ENCODE measurements around the gene PCDH10.

The PCDH10 gene

DNA sequence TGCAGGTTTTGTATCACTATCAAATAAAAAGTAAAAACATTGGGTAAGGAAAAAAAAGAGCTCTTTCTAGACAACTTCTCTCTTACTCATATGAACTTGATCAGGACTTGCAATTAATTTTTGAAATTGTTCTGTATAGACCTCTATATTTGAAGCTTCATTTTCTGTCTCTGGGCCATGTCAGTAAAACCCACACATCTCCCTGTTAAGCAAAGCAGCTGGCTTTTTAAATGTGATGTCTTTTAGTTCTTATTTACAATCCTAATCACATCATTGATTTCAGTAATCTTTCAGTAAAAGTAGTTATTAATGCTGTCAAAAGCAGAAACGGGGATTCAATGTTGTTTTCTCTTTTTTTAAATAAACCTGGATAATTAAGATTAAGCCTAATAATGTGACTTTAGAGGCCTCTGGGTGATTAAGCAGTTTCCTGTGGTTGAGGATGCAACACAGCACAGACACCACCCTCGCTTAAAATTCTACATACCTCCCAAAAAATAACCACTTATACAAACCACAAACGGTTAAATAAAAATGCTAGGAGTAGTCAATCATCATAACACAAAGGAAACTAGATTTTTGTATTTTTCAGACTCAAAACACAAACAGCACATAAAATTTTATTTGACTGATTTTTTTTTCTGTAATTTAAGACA is 5.2 kb upstream of the PCDH10 start:
- no peak overlapping the region for H3K27ac ChIP-seq
- no peak overlapping the region for H3K4me3 ChIP-seq (ENCODE audit: low read depth, low read length)
- H3K27me3 ChIP-seq (ENCODE audit: insufficient read depth, low read depth, severe bottlenecking) = no peaks in the 10 kb centered on the region
- no peaks in the 10 kb centered on the region for H3K9me3 ChIP-seq (ENCODE audit: severe bottlenecking)
- no peak for TF ChIP-seq CTCF (IDR thresholded peaks at IDR 0.05; ENCODE audit: low read depth, low read length)
- no peak for DNase-seq
- no peaks in the 10 kb centered on the region for H3K36me3 ChIP-seq

DNA sequence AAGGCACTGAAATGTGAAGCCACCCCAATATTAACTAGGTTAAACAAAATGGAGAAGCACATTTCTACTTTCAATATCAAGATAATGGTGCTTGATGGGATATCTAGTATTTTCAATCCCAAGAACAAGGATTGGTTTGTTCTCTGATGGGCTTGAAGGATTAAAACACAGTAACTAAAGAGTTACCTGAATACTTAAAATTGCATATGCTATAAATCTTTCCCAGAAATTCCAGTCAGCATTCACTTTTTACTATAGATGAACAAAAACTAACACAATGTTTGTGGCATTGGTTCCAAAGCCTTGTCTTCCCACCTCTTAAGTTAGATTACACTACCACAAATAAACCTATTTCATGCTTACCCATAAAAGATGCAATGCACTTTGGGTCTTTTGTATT is 3.9 kb upstream of the PCDH10 start:
- TF ChIP-seq CTCF (IDR thresholded peaks at IDR 0.05; ENCODE audit: low read depth, low read length) = no peak
- no peak overlapping the region for H3K4me3 ChIP-seq (ENCODE audit: low read depth, low read length)
- H3K27me3 ChIP-seq (ENCODE audit: insufficient read depth, low read depth, severe bottlenecking) = peaks cover 5% of the 10 kb centered on the region
- no peaks in the 10 kb centered on the region for H3K36me3 ChIP-seq
- no peak for DNase-seq
- no peak overlapping the region for H3K27ac ChIP-seq
- no peaks in the 10 kb centered on the region for H3K9me3 ChIP-seq (ENCODE audit: severe bottlenecking)

DNA sequence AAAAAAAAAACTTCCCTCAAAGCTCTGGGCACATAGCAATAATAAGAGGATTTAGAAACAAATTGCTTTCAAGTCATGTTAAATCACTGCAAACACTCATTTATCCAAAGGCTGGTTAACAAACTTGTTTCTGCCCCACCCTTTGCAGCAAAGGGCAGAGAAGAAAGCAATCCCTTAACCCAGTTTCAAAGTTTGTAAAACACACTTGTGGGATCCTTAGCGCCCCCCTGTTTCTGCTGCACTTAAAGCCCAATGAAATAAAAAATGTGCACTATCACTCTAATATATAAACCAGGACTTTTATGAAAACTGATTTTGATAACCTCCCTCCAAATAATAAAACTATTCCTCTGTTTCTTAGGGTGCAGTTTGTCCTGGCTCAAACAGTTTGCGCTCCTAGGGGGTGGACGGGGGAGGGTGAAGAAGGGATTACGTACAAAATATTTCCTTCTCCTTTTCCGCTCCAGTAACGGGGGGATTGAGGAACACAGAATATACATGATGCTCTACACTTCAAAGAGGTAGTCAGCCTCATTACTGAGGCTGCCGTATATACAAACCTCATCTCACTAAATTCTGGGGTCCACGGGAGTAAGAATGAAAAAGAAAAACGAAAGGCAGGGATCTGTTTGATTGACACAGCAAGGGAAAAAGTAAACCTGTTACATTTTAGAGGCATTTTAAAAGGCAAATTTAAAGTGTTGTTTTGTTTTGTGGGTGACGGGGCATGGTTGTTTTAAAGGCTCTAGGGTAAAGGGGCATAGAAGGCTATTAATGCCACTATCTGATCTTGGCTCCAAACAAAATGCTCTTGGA is 3.1 kb upstream of the PCDH10 start:
- H3K27ac ChIP-seq = no peak overlapping the region
- H3K27me3 ChIP-seq (ENCODE audit: insufficient read depth, low read depth, severe bottlenecking) = peaks cover 9% of the 10 kb centered on the region
- TF ChIP-seq CTCF (IDR thresholded peaks at IDR 0.05; ENCODE audit: low read depth, low read length) = no peak
- H3K36me3 ChIP-seq = no peaks in the 10 kb centered on the region
- H3K9me3 ChIP-seq (ENCODE audit: severe bottlenecking) = no peaks in the 10 kb centered on the region
- H3K4me3 ChIP-seq (ENCODE audit: low read depth, low read length) = peak overlapping the region; percentile 66
- no peak for DNase-seq

- DNase-seq = peak; percentile 64
- Histone ChIP-seq H3K27ac (no peak overlapping the region), H3K27me3 (ENCODE audit: insufficient read depth, low read depth, severe bottlenecking) (peaks cover 15% of the 10 kb centered on the region)
These were observed 2.4 kb upstream of the PCDH10 start for GRCh38 chr4:133146574-133147241.

GRCh38 chr4:133147286-133147821 is 1.7 kb upstream of the PCDH10 start:
- no peaks in the 10 kb centered on the region for H3K36me3 ChIP-seq
- DNase-seq = no peak
- no peaks in the 10 kb centered on the region for H3K9me3 ChIP-seq (ENCODE audit: severe bottlenecking)
- H3K27me3 ChIP-seq (ENCODE audit: insufficient read depth, low read depth, severe bottlenecking) = peaks cover 21% of the 10 kb centered on the region
- TF ChIP-seq CTCF (IDR thresholded peaks at IDR 0.05; ENCODE audit: low read depth, low read length) = no peak
- H3K27ac ChIP-seq = no peak overlapping the region
- peak overlapping the region; percentile 66 for H3K4me3 ChIP-seq (ENCODE audit: low read depth, low read length)

More at GRCh38 chr4:133146574-133147241, 2.4 kb upstream of the PCDH10 start:
- H3K36me3 ChIP-seq = no peaks in the 10 kb centered on the region
- no peaks in the 10 kb centered on the region for H3K9me3 ChIP-seq (ENCODE audit: severe bottlenecking)
- peak overlapping the region; percentile 66 for H3K4me3 ChIP-seq (ENCODE audit: low read depth, low read length)
- TF ChIP-seq CTCF (IDR thresholded peaks at IDR 0.05; ENCODE audit: low read depth, low read length) = peak; percentile 90
